ENCODE measurements around the gene METTL13. TPM values are rescaled to one million over a fixed set of nuclear protein-coding genes. Genes with fewer than 3 reads are reported as not detected.

METTL13 gene
- total RNA-seq, 1 experiment from 2014 or later: 64.5 TPM

DNA sequence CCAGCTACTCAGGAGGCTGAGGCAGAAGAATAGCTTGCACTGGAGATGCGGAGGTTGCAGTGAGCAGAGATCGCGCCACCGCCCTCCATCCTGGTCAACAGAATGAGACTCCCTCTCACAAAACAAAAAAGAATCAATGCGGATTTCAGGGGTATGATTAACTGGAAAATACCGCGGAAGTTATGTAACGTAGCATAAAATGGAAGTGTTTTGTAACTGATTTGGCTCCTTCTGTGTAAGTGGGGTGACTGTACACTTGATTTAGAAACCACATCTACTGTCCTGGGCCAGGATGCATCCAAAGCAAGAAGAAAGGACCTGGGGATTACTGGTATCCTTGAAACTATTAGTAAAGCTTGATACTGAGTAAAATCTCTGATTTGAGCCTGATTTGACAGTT lies 36.5 kb upstream of the METTL13 start:
- Histone ChIP-seq H3K27me3 (ENCODE audit: insufficient read depth, low read length) (no peaks in the 10 kb centered on the region), H4K91ac (ENCODE audit: insufficient read length, low read depth, low read length) (no peak overlapping the region), H4K20me1 (ENCODE audit: control insufficient read depth, insufficient read depth, insufficient read length) (no peaks in the 10 kb centered on the region), H3K4me2 (ENCODE audit: insufficient read depth, insufficient read length, low read length) (no peak overlapping the region), H2AK5ac (ENCODE audit: insufficient read length, low read length) (no peak overlapping the region), H2BK20ac (ENCODE audit: low read depth, low read length, poor library complexity, severe bottlenecking) (no peak overlapping the region), H3K79me1 (ENCODE audit: insufficient read depth, low read depth, low read length, poor library complexity, severe bottlenecking) (no peaks in the 10 kb centered on the region), H3K4me1 (ENCODE audit: insufficient read depth, low read length) (no peaks in the 10 kb centered on the region), H3K23me2 (ENCODE audit: insufficient read length, low read depth, low read length, poor library complexity, severe bottlenecking) (peaks cover 11% of the 10 kb centered on the region), H3K27ac (ENCODE audit: insufficient read length, low read depth, low read length) (no peak overlapping the region), H3T11ph (ENCODE audit: low read length) (no peak overlapping the region), H3K9me3 (ENCODE audit: control insufficient read depth, low read depth, low read length) (no peaks in the 10 kb centered on the region), H3K14ac (ENCODE audit: insufficient read depth, low read length) (no peak overlapping the region), H3K18ac (ENCODE audit: insufficient read length, low read depth, low read length) (no peak overlapping the region), H2AFZ (ENCODE audit: low read length) (no peak overlapping the region), H2BK5ac (ENCODE audit: insufficient read length, low read length) (no peak overlapping the region), H4K5ac (ENCODE audit: insufficient read length, low read depth, low read length) (no peak overlapping the region), H3K23ac (ENCODE audit: insufficient read length, low read depth, low read length) (no peak overlapping the region), H2BK120ac (ENCODE audit: low read depth, low read length, poor library complexity, severe bottlenecking) (no peak overlapping the region), H3K56ac (ENCODE audit: insufficient read length, low read depth, low read length) (no peak overlapping the region), H3K4ac (ENCODE audit: low read depth, low read length) (no peak overlapping the region), H2BK15ac (ENCODE audit: low read depth, low read length) (no peak overlapping the region), H3K79me2 (ENCODE audit: insufficient read depth, low read length) (no peaks in the 10 kb centered on the region), H4K8ac (replicated peaks; ENCODE audit: insufficient read length, low read depth, low read length) (no peak overlapping the region), H2BK12ac (ENCODE audit: insufficient read length, low read depth, low read length) (no peak overlapping the region), H3K9ac (ENCODE audit: extremely low read depth, insufficient read length, low read length) (no peak overlapping the region)
- Mint-ChIP-seq H3K4me3 (no peak overlapping the region), H3K4me1 (peaks cover 25 to 31% of the 10 kb centered on the region in 2 experiments), H3K36me3 (ENCODE audit: insufficient read depth in 1 of 3, low read depth in 3 of 3) (no peaks in the 10 kb centered on the region), H3K9me3 (no peaks in the 10 kb centered on the region), H3K27me3 (ENCODE audit: low read depth) (no peaks in the 10 kb centered on the region), H3K27ac (no peak overlapping the region; a peak in 1 of 7 replicates)
- TF ChIP-seq, protein P1, sequence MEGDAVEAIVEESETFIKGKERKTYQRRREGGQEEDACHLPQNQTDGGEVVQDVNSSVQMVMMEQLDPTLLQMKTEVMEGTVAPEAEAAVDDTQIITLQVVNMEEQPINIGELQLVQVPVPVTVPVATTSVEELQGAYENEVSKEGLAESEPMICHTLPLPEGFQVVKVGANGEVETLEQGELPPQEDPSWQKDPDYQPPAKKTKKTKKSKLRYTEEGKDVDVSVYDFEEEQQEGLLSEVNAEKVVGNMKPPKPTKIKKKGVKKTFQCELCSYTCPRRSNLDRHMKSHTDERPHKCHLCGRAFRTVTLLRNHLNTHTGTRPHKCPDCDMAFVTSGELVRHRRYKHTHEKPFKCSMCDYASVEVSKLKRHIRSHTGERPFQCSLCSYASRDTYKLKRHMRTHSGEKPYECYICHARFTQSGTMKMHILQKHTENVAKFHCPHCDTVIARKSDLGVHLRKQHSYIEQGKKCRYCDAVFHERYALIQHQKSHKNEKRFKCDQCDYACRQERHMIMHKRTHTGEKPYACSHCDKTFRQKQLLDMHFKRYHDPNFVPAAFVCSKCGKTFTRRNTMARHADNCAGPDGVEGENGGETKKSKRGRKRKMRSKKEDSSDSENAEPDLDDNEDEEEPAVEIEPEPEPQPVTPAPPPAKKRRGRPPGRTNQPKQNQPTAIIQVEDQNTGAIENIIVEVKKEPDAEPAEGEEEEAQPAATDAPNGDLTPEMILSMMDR (conservative IDR thresholded peaks at IDR 0.05): no peak
- DNase-seq: no peak
- WGBS (ENCODE audit: extremely low coverage, insufficient read length, low lambda C conversion rate): no CpG with 5 or more reads among the region's 8 CpGs
